ENCODE data around the gene SEPSECS. TPM values are rescaled to one million over a fixed set of nuclear protein-coding genes. Genes with fewer than 3 reads are reported as not detected.

The SEPSECS gene
- total and polyA plus RNA-seq, 2 experiments from 2014 or later: 1.2 to 4.7 TPM

- TF ChIP-seq, protein P1, sequence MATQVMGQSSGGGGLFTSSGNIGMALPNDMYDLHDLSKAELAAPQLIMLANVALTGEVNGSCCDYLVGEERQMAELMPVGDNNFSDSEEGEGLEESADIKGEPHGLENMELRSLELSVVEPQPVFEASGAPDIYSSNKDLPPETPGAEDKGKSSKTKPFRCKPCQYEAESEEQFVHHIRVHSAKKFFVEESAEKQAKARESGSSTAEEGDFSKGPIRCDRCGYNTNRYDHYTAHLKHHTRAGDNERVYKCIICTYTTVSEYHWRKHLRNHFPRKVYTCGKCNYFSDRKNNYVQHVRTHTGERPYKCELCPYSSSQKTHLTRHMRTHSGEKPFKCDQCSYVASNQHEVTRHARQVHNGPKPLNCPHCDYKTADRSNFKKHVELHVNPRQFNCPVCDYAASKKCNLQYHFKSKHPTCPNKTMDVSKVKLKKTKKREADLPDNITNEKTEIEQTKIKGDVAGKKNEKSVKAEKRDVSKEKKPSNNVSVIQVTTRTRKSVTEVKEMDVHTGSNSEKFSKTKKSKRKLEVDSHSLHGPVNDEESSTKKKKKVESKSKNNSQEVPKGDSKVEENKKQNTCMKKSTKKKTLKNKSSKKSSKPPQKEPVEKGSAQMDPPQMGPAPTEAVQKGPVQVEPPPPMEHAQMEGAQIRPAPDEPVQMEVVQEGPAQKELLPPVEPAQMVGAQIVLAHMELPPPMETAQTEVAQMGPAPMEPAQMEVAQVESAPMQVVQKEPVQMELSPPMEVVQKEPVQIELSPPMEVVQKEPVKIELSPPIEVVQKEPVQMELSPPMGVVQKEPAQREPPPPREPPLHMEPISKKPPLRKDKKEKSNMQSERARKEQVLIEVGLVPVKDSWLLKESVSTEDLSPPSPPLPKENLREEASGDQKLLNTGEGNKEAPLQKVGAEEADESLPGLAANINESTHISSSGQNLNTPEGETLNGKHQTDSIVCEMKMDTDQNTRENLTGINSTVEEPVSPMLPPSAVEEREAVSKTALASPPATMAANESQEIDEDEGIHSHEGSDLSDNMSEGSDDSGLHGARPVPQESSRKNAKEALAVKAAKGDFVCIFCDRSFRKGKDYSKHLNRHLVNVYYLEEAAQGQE (IDR thresholded peaks at IDR 0.05; ENCODE audit: unreplicated experiment): no peak
- TF ChIP-seq, protein P2, sequence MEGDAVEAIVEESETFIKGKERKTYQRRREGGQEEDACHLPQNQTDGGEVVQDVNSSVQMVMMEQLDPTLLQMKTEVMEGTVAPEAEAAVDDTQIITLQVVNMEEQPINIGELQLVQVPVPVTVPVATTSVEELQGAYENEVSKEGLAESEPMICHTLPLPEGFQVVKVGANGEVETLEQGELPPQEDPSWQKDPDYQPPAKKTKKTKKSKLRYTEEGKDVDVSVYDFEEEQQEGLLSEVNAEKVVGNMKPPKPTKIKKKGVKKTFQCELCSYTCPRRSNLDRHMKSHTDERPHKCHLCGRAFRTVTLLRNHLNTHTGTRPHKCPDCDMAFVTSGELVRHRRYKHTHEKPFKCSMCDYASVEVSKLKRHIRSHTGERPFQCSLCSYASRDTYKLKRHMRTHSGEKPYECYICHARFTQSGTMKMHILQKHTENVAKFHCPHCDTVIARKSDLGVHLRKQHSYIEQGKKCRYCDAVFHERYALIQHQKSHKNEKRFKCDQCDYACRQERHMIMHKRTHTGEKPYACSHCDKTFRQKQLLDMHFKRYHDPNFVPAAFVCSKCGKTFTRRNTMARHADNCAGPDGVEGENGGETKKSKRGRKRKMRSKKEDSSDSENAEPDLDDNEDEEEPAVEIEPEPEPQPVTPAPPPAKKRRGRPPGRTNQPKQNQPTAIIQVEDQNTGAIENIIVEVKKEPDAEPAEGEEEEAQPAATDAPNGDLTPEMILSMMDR (conservative IDR thresholded peaks at IDR 0.05; ENCODE audit: low read depth in 2 of 2): no peak
- no peak for TF ChIP-seq NANOG (IDR thresholded peaks at IDR 0.05; ENCODE audit: borderline replicate concordance)
- no peak for TF ChIP-seq STAT1 (IDR thresholded peaks at IDR 0.05; ENCODE audit: unreplicated experiment)
- TF ChIP-seq EZH2phosphoT487 (IDR thresholded peaks at IDR 0.05; ENCODE audit: unreplicated experiment): no peak
- TF ChIP-seq, protein P3, sequence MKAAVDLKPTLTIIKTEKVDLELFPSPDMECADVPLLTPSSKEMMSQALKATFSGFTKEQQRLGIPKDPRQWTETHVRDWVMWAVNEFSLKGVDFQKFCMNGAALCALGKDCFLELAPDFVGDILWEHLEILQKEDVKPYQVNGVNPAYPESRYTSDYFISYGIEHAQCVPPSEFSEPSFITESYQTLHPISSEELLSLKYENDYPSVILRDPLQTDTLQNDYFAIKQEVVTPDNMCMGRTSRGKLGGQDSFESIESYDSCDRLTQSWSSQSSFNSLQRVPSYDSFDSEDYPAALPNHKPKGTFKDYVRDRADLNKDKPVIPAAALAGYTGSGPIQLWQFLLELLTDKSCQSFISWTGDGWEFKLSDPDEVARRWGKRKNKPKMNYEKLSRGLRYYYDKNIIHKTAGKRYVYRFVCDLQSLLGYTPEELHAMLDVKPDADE (IDR thresholded peaks at IDR 0.05): no peak
- TF ChIP-seq CREB1 (CRISPR knock-in tag; IDR thresholded peaks at IDR 0.05; ENCODE audit: low read depth): no peak
- TF ChIP-seq POLR2AphosphoS5 (IDR thresholded peaks at IDR 0.05; ENCODE audit: low read depth): no peak
- TF ChIP-seq ZNF331 (CRISPR knock-in tag; IDR thresholded peaks at IDR 0.05; ENCODE audit: low read depth): no peak
- no peak for TF ChIP-seq EZH2 (IDR thresholded peaks at IDR 0.05; ENCODE audit: low read depth, unreplicated experiment)
Observed at GRCh38 chr4:25111648-25112196, 48.5 kb downstream of the SEPSECS start (continued).

GRCh38 chr4:25110527-25111329 is 49.5 kb downstream of the SEPSECS start:
- peaks cover 3% of the 10 kb centered on the region; the same call in 1 of the 2 replicates for H3K9me2 ChIP-seq (ENCODE audit: insufficient read depth)
- no peaks in the 10 kb centered on the region for H3K4me1 ChIP-seq (ENCODE audit: insufficient read depth)
- no peak overlapping the region for H3K27ac ChIP-seq (ENCODE audit: low read depth)
- no peaks in the 10 kb centered on the region for H3K36me3 ChIP-seq (ENCODE audit: insufficient read depth)
- no peaks in the 10 kb centered on the region for H3K9me3 Mint-ChIP-seq
- H2AFZ ChIP-seq: no peak overlapping the region
- ATAC-seq (no peak), DNase-seq (ENCODE audit: low spot score) (no peak)
- no peaks in the 10 kb centered on the region for H3K27me3 ChIP-seq (ENCODE audit: insufficient read depth)
- H3K36me3 Mint-ChIP-seq (ENCODE audit: low read depth): no peaks in the 10 kb centered on the region
- H3K4me2 ChIP-seq: no peak overlapping the region
- H3K27me3 Mint-ChIP-seq (ENCODE audit: insufficient read depth, low read depth, poor library complexity): peaks cover 1% of the 10 kb centered on the region
- H3K79me2 ChIP-seq (replicated peaks; ENCODE audit: insufficient read depth): no peaks in the 10 kb centered on the region
- H4K20me1 ChIP-seq (replicated peaks; ENCODE audit: insufficient read depth): no peaks in the 10 kb centered on the region
- H3K4me1 Mint-ChIP-seq: peaks cover 9% of the 10 kb centered on the region; the same call in 2 of the 3 replicates
- no peak overlapping the region for H3K4me3 Mint-ChIP-seq
- no peak overlapping the region for H3K4me3 ChIP-seq
- no peaks in the 10 kb centered on the region for H3F3A ChIP-seq (replicated peaks; ENCODE audit: low read depth)
- no peak overlapping the region for H3K27ac Mint-ChIP-seq
- TF ChIP-seq, protein P1 (IDR thresholded peaks at IDR 0.05; ENCODE audit: unreplicated experiment): no peak
- TF ChIP-seq ZNF114 (CRISPR knock-in tag; IDR thresholded peaks at IDR 0.05) (no peak), EZH2phosphoT487 (IDR thresholded peaks at IDR 0.05; ENCODE audit: unreplicated experiment) (no peak)
- TF ChIP-seq, protein P3 (IDR thresholded peaks at IDR 0.05): no peak
